HepG2 (cell line): ENCODE results near the gene PARD3. TPM values are rescaled to one million over a fixed set of nuclear protein-coding genes. Genes with fewer than 3 reads are reported as not detected.
A peak's percentile ranks its signal among the peaks of the same experiment; 100 is the strongest.

Experiments used
- DPF2 ChIP-seq: sonication (generic); formaldehyde crosslinking; IDR thresholded peaks from 2 replicates; pipeline ENCODE4 v1.4.0; 2020; ENCODE audit warnings: mild to moderate bottlenecking, low read depth, missing genetic modification reagents, borderline replicate concordance
- EP300 ChIP-seq, 3 experiments: sonication (generic) in 1 of 3; formaldehyde crosslinking in 1 of 3; IDR thresholded peaks; 2 replicates each; pipeline versions ENCODE4 v1.5.1 to v1.6.1; 2011 to 2020; ENCODE audit warnings: low read depth in 2 of 3, low read length in 2 of 3, borderline replicate concordance in 1 of 3, improper control_type of control experiment in 1 of 3, mild to moderate bottlenecking in 1 of 3, missing genetic modification reagents in 1 of 3, moderate library complexity in 1 of 3
- ERF ChIP-seq: IDR thresholded peaks from 2 replicates; pipeline ENCODE4 v1.6.1; 2018; ENCODE audit warnings: missing biosample characterization, missing genetic modification reagents
- FOXA3 ChIP-seq: IDR thresholded peaks from 2 replicates; pipeline ENCODE4 v1.6.1; 2016; ENCODE audit warnings: missing genetic modification reagents, missing compliant biosample characterization
- FOXK1 ChIP-seq: sonication (generic); formaldehyde crosslinking; IDR thresholded peaks from 2 replicates; pipeline ENCODE4 v1.4.0; 2020; ENCODE audit warnings: low read depth, missing genetic modification reagents, borderline replicate concordance
- GATAD2A ChIP-seq: IDR thresholded peaks from 2 replicates; pipeline ENCODE4 v1.6.1; 2016
- HIC2 ChIP-seq: sonication (generic); formaldehyde crosslinking; IDR thresholded peaks from 2 replicates; pipeline ENCODE4 v1.9.0; 2022; ENCODE audit warnings: low read depth, missing genetic modification reagents
- MED1 ChIP-seq: sonication (generic); formaldehyde crosslinking; IDR thresholded peaks from 2 replicates; pipeline ENCODE4 v1.4.0; 2020; ENCODE audit warnings: missing genetic modification reagents
- NFIC ChIP-seq: IDR thresholded peaks from 2 replicates; pipeline ENCODE4 v1.6.1; 2012; ENCODE audit warnings: mild to moderate bottlenecking, low read length, inconsistent platforms
- NR2F6 ChIP-seq, 2 experiments: IDR thresholded peaks; 2 replicates each; pipeline ENCODE4 v1.6.1; 2016; ENCODE audit warnings: antibody characterized with exemption in 1 of 2, mild to moderate bottlenecking in 1 of 2
- PAXIP1 ChIP-seq: sonication (generic); formaldehyde crosslinking; conservative IDR thresholded peaks from 2 replicates; pipeline ENCODE4 v1.4.0; 2020; ENCODE audit warnings: mild to moderate bottlenecking, missing genetic modification reagents, moderate library complexity
- SAP130 ChIP-seq: IDR thresholded peaks from 2 replicates; pipeline ENCODE4 v1.6.1; 2016; ENCODE audit warnings: low read depth
- SOX5 ChIP-seq: IDR thresholded peaks from 2 replicates; pipeline ENCODE4 v1.6.1; 2016; ENCODE audit warnings: borderline replicate concordance
- ZNF138 ChIP-seq: sonication (generic); formaldehyde crosslinking; IDR thresholded peaks from 2 replicates; pipeline ENCODE4 v1.5.0; 2020; ENCODE audit warnings: mild to moderate bottlenecking, low read depth, missing genetic modification reagents
- ZNF317 ChIP-seq: sonication (generic); formaldehyde crosslinking; IDR thresholded peaks from 2 replicates; pipeline ENCODE4 v1.5.0; 2020; ENCODE audit warnings: mild to moderate bottlenecking, missing genetic modification reagents
- ZNF343 ChIP-seq: sonication (generic); formaldehyde crosslinking; IDR thresholded peaks from 2 replicates; pipeline ENCODE4 v1.4.0; 2020; ENCODE audit warnings: mild to moderate bottlenecking, missing genetic modification reagents
- ZNF543 ChIP-seq: sonication (generic); formaldehyde crosslinking; IDR thresholded peaks from 2 replicates; pipeline ENCODE4 v1.4.0; 2020; ENCODE audit warnings: mild to moderate bottlenecking, missing genetic modification reagents
- ZNF605 ChIP-seq: sonication (generic); formaldehyde crosslinking; IDR thresholded peaks from 2 replicates; pipeline ENCODE4 v1.8.0; 2022; ENCODE audit warnings: mild to moderate bottlenecking, missing genetic modification reagents
- ZNF781 ChIP-seq: sonication (generic); formaldehyde crosslinking; IDR thresholded peaks from 2 replicates; pipeline ENCODE4 v1.5.1; 2020; ENCODE audit warnings: borderline replicate concordance, mild to moderate bottlenecking, missing genetic modification reagents; ENCODE audit errors: not compliant biosample characterization
- ZSCAN9 ChIP-seq: IDR thresholded peaks from 2 replicates; pipeline ENCODE4 v1.6.1; 2016; ENCODE audit warnings: borderline replicate concordance
- polyA plus RNA-seq, 8 experiments: library from polyadenylated mRNA; depleted of rRNA in 3 of 8; stranded (reverse) in 7 of 8; unstranded in 1 of 8; fragments of >200 nt; fragmentation: Illumina TruSeq in 4 of 8; extraction: Trizol in 4 of 8; gene quantifications; 2 replicates each; pipeline versions ENCODE4 v1.2.1 to v1.2.3, GENCODE V29; 2011 to 2016; ENCODE audit warnings: low read depth in 4 of 8, missing spikeins in 1 of 8, mixed read lengths in 1 of 8; ENCODE audit not compliant: insufficient read depth in 1 of 8
- total RNA-seq, 5 experiments: library from RNA; depleted of rRNA; stranded (reverse); fragments of >200 nt; fragmentation: Illumina TruSeq; extraction: Trizol; gene quantifications; 2 replicates each; pipeline ENCODE4 v1.2.3, GENCODE V29; 2016; ENCODE audit warnings: low read depth in 1 of 5
- TF ChIP-seq, protein P1 (sequence below): IDR thresholded peaks from 2 replicates; pipeline ENCODE4 v1.6.1; 2018; ENCODE audit warnings: missing genetic modification reagents, mild to moderate bottlenecking, missing compliant biosample characterization

Gene PARD3
- total and polyA plus RNA-seq, 2 of the 13 experiments (the other 11 are each of a cell fraction or from before 2014, with no cell fraction given), result 40.9 to 60.0 TPM

DNA sequence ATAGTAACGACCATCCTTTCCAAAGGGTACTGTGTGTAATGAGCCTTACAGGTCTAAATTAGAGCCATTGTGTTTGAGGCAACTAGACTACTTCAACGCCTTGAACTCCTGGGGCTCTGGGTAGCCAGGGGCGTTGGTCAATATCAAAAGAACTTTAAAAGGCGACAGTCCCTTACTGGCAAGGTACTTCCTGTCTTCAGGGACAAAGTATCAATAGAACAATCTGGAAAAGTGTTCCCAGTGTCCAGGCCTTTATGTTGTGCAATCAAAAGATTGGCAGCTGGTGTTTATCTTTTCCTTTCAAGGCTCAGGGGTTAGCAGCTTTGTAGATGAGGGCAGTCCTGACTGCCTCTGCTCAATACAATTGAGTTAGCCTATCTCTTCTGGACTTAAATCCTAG, 284.3 kb downstream of the PARD3 start (continued):
- TF ChIP-seq, protein P1, sequence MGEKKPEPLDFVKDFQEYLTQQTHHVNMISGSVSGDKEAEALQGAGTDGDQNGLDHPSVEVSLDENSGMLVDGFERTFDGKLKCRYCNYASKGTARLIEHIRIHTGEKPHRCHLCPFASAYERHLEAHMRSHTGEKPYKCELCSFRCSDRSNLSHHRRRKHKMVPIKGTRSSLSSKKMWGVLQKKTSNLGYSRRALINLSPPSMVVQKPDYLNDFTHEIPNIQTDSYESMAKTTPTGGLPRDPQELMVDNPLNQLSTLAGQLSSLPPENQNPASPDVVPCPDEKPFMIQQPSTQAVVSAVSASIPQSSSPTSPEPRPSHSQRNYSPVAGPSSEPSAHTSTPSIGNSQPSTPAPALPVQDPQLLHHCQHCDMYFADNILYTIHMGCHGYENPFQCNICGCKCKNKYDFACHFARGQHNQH (CRISPR knock-in tag), result peak; percentile 54; the same call in 1 of the 2 replicates
- no peak for TF ChIP-seq ZNF138 (CRISPR knock-in tag)
- peak; percentile 88 for TF ChIP-seq GATAD2A (CRISPR knock-in tag)
- no peak for TF ChIP-seq ZNF605
- no peak for TF ChIP-seq ZNF781 (CRISPR knock-in tag)
- TF ChIP-seq EP300 (IDR thresholded peaks at IDR 0.05; ENCODE audit: low read depth in 2 of 2, low read length in 2 of 2), result peak in 1 of 2 experiments; percentile 71; a peak in 2 of 4 replicates
- 0 out of 2 replicates have a peak, but pooled peaks have one; percentile 9 for TF ChIP-seq EP300 (CRISPR knock-in tag; IDR thresholded peaks at IDR 0.05; ENCODE audit: borderline replicate concordance)
- TF ChIP-seq ZSCAN9 (CRISPR knock-in tag), result 0 out of 2 replicates have a peak, but pooled peaks have one; percentile 35
- no peak for TF ChIP-seq HIC2 (CRISPR knock-in tag)
- TF ChIP-seq SOX5, result peak; percentile 73
- TF ChIP-seq ZNF543 (CRISPR knock-in tag), result peak; percentile 76; the same call in 1 of the 2 replicates
- peak; percentile 64; the same call in 1 of the 2 replicates for TF ChIP-seq ERF (CRISPR knock-in tag)
- peak; percentile 55 for TF ChIP-seq SAP130 (CRISPR knock-in tag)
- peak; percentile 53 for TF ChIP-seq NR2F6 (IDR thresholded peaks at IDR 0.05)
- TF ChIP-seq NR2F6 (CRISPR knock-in tag; IDR thresholded peaks at IDR 0.05), result 0 out of 2 replicates have a peak, but pooled peaks have one; percentile 37
- 0 out of 2 replicates have a peak, but pooled peaks have one; percentile 35 for TF ChIP-seq ZNF343 (CRISPR knock-in tag)
- TF ChIP-seq NFIC, result peak; percentile 48; the same call in 1 of the 2 replicates
- TF ChIP-seq MED1 (CRISPR knock-in tag), result peak; percentile 62
- TF ChIP-seq FOXK1, result peak; percentile 80
- TF ChIP-seq FOXA3 (CRISPR knock-in tag), result peak; percentile 75
- TF ChIP-seq DPF2, result peak; percentile 66; the same call in 1 of the 2 replicates
- TF ChIP-seq PAXIP1, result peak; percentile 73
- peak; percentile 39; the same call in 1 of the 2 replicates for TF ChIP-seq ZNF317 (CRISPR knock-in tag)
